HEK293T (cell line): ENCODE measurements around the gene GNG13.

Experiments
- CTBP1 ChIP-seq: fragments of 450-650 bp; IDR thresholded peaks from 2 replicates; pipeline ENCODE4 v1.6.1; 2016; ENCODE audit warnings: borderline replicate concordance
- ELF4 ChIP-seq: fragments of 450-650 bp; IDR thresholded peaks from 2 replicates; pipeline ENCODE4 v1.6.1; 2017; ENCODE audit warnings: antibody characterized with exemption
- FOXA1 ChIP-seq: fragments of 450-650 bp; IDR thresholded peaks from 2 replicates; pipeline ENCODE4 v1.6.1; 2016; ENCODE audit warnings: mild to moderate bottlenecking
- FOXK2 ChIP-seq: fragments of 450-650 bp; IDR thresholded peaks from 2 replicates; pipeline ENCODE4 v1.6.1; 2016; ENCODE audit warnings: mild to moderate bottlenecking
- SP1 ChIP-seq: fragments of 450-650 bp; IDR thresholded peaks from 2 replicates; pipeline ENCODE4 v1.6.1; 2017
- TARDBP ChIP-seq: fragments of 450-650 bp; IDR thresholded peaks from 2 replicates; pipeline ENCODE4 v1.6.1; 2016

DNA sequence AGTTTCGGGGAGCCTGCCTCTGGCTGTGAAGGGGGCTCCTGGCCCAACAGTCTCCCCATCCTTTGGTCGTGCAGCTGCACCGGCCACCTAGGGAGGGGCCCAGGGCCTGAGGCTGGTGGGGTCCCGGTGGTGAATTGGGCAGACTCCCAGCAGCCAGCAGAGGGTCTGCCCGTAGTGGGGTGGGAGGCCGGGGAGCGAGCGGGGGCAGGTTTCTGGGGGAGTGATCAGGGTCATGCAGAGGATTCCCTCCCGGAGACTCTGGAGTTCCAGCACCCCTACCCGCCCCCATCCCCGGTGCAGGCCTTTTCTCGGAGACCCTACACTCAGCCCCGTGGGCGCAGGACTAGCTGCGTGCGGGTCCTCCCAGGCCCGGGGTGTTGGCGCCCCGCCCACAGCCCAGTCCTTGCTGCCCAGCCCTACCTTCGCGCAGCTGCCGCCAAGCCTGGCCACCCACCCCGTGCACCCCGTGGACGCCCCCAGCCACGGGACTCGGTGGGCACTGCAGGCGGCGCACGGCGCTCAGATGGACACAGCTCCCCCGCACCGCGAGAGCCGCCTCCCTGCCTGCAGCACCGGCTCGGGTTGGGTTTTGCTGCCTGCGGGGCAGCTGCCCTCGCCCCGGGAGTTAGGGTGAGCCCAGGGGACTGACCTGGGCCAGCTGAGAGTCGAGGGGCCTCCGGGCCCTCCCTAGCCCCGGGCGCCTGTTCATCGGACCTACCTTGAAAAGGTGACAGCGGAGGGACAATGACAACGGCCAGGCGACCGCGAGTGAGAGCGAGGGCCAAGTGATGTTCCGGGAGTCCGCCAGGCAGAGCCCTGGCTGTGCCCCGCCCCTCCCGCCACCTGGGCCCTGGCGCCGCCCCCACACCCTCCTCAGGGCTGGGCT is at the start of gene GNG13:
- no peak for TF ChIP-seq CTBP1
- no peak for TF ChIP-seq SP1
- no peak for TF ChIP-seq FOXK2
- TF ChIP-seq FOXA1, result no peak
- no peak for TF ChIP-seq TARDBP
- TF ChIP-seq ELF4, result no peak
